ENCODE results near the gene SIRT3.

DNA sequence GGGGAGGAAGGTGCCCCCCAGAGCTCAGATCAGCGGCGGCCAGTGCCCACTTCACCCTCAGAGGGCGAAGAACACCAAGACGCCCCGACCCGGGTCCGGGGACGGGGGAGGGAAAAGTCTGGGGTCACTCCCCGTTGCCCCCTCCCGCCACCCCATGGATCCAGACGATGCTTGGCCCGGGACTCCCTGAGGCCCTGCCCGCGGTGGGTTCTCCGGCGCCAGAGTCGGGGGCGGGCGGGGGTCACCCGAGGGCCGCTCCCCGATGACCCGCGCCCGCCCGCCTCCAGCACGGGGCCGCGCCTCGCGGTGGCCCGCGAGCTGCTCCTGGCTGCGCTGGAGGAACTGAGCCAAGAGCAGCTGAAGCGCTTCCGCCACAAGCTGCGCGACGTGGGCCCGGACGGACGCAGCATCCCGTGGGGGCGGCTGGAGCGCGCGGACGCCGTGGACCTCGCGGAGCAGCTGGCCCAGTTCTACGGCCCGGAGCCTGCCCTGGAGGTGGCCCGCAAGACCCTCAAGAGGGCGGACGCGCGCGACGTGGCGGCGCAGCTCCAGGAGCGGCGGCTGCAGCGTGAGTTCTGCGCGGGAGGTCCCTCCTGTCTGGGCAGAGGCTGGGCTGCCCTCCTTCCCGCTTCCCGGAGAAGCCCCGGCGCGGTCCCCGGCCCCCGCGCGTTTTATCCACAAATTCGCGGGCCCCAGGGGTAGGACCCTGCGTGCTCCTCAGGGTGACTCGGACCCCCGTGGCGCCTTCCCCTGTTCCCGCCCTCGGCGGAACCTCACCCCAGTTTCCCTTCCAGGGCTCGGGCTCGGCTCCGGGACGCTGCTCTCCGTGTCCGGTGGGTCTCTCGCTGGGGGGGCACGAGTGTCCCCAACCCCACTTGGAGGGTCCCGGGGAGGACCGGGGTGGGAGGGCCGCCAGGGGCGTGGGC is 43.2 kb upstream of the SIRT3 start:
- TF ChIP-seq, protein P1, sequence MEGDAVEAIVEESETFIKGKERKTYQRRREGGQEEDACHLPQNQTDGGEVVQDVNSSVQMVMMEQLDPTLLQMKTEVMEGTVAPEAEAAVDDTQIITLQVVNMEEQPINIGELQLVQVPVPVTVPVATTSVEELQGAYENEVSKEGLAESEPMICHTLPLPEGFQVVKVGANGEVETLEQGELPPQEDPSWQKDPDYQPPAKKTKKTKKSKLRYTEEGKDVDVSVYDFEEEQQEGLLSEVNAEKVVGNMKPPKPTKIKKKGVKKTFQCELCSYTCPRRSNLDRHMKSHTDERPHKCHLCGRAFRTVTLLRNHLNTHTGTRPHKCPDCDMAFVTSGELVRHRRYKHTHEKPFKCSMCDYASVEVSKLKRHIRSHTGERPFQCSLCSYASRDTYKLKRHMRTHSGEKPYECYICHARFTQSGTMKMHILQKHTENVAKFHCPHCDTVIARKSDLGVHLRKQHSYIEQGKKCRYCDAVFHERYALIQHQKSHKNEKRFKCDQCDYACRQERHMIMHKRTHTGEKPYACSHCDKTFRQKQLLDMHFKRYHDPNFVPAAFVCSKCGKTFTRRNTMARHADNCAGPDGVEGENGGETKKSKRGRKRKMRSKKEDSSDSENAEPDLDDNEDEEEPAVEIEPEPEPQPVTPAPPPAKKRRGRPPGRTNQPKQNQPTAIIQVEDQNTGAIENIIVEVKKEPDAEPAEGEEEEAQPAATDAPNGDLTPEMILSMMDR (conservative IDR thresholded peaks at IDR 0.05; ENCODE audit: low read depth, low read length), result no peak
- TF ChIP-seq, protein P2, sequence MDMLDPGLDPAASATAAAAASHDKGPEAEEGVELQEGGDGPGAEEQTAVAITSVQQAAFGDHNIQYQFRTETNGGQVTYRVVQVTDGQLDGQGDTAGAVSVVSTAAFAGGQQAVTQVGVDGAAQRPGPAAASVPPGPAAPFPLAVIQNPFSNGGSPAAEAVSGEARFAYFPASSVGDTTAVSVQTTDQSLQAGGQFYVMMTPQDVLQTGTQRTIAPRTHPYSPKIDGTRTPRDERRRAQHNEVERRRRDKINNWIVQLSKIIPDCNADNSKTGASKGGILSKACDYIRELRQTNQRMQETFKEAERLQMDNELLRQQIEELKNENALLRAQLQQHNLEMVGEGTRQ (IDR thresholded peaks at IDR 0.05; ENCODE audit: low read depth, low read length), result no peak
- TF ChIP-seq, protein P3, sequence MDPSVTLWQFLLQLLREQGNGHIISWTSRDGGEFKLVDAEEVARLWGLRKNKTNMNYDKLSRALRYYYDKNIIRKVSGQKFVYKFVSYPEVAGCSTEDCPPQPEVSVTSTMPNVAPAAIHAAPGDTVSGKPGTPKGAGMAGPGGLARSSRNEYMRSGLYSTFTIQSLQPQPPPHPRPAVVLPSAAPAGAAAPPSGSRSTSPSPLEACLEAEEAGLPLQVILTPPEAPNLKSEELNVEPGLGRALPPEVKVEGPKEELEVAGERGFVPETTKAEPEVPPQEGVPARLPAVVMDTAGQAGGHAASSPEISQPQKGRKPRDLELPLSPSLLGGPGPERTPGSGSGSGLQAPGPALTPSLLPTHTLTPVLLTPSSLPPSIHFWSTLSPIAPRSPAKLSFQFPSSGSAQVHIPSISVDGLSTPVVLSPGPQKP (IDR thresholded peaks at IDR 0.05; ENCODE audit: borderline replicate concordance, low read depth, low read length), result no peak
- TF ChIP-seq NFE2L2 (IDR thresholded peaks at IDR 0.05; ENCODE audit: low read depth, low read length), result no peak
- TF ChIP-seq RAD21 (IDR thresholded peaks at IDR 0.05; ENCODE audit: low read length), result no peak
- TF ChIP-seq SMC3 (IDR thresholded peaks at IDR 0.05; ENCODE audit: low read depth, low read length), result no peak
- no peak for TF ChIP-seq RFX5 (IDR thresholded peaks at IDR 0.05; ENCODE audit: low read depth, low read length)
- TF ChIP-seq POLR2A (IDR thresholded peaks at IDR 0.05; ENCODE audit: low read depth, low read length), result no peak
- TF ChIP-seq MXI1 (IDR thresholded peaks at IDR 0.05; ENCODE audit: borderline replicate concordance, low read depth, low read length), result no peak
- no peak for TF ChIP-seq CHD1 (IDR thresholded peaks at IDR 0.05; ENCODE audit: low read depth, low read length)
- no peak for TF ChIP-seq FOS (IDR thresholded peaks at IDR 0.05; ENCODE audit: low read depth, low read length)
- no peak for TF ChIP-seq MAFK (IDR thresholded peaks at IDR 0.05; ENCODE audit: low read depth, low read length)
- TF ChIP-seq CEBPB (IDR thresholded peaks at IDR 0.05; ENCODE audit: low read depth, low read length), result no peak

Data from IMR-90 (cell line).